Sigmoid colon (tissue), 7 donors: ENCODE results near the gene S1PR3. TPM values are rescaled to one million over a fixed set of nuclear protein-coding genes. Genes with fewer than 3 reads are reported as not detected.

Source experiments
- DNase-seq: peaks from one replicate; pipeline ENCODE4 v3.0.0-alpha.2; 2019
- H3K27ac ChIP-seq, 4 donors: fragments of 200-600 bp; sonication (generic); one replicate each; pipeline ENCODE4 v1.5.1; 2016 to 2019; ENCODE audit warnings: mild to moderate bottlenecking in 1 of 4
- H3K27me3 ChIP-seq, 3 donors: fragments of 200-600 bp; sonication (generic); one replicate each; pipeline ENCODE4 v1.5.1; 2019; ENCODE audit warnings: mild to moderate bottlenecking in 1 of 3
- H3K36me3 ChIP-seq, 4 donors: fragments of 200-600 bp; sonication (generic); one replicate each; pipeline ENCODE4 v1.5.1; 2016 to 2019
- H3K4me1 ChIP-seq, 4 donors: fragments of 200-600 bp; sonication (generic); one replicate each; pipeline ENCODE4 v1.5.1; 2017 to 2019
- H3K4me3 ChIP-seq, 4 donors: fragments of 200-600 bp; sonication (generic); one replicate each; pipeline ENCODE4 v1.5.1; 2017 to 2019; ENCODE audit warnings: mild to moderate bottlenecking in 2 of 4, moderate library complexity in 1 of 4
- H3K9me3 ChIP-seq, 4 donors: fragments of 200-600 bp in 3 of 4; sonication (generic) in 3 of 4; one replicate each; pipeline versions ENCODE4 v1.5.1 to v1.6.1; 2013 to 2019
- CTCF ChIP-seq, 4 experiments: fragments of 450-650 bp in 3 of 4; fragments of 200-600 bp in 1 of 4; IDR thresholded peaks; one replicate each; pipeline ENCODE4 v1.5.1; 2016 to 2019; ENCODE audit warnings: antibody characterized with exemption in 4 of 4, mild to moderate bottlenecking in 3 of 4, moderate library complexity in 2 of 4
- EP300 ChIP-seq, 4 donors: sonication (generic); formaldehyde crosslinking; IDR thresholded peaks; one replicate each; pipeline ENCODE4 v1.6.1; 2017; ENCODE audit warnings: antibody characterized with exemption in 4 of 4
- POLR2A ChIP-seq, 2 donors: fragments of 450-650 bp; IDR thresholded peaks; one replicate each; pipeline ENCODE4 v1.6.1; 2016; ENCODE audit warnings: antibody characterized with exemption in 2 of 2, mild to moderate bottlenecking in 2 of 2, moderate library complexity in 2 of 2
- POLR2AphosphoS5 ChIP-seq, 4 donors: sonication (generic); formaldehyde crosslinking; IDR thresholded peaks; one replicate each; pipeline ENCODE4 v1.6.1; 2017; ENCODE audit warnings: antibody characterized with exemption in 4 of 4
- WGBS, 2 donors: extraction: QIAGEN DNeasy Blood & Tissue Kit; methylation state at CpG; one replicate each; pipeline ENCODE4 v1.1.7; 2013; 5-methylcytosine and 5-hydroxymethylcytosine counted together
- intact Hi-C: fragments of 100-400 bp; cut with DNase I; formaldehyde crosslinking; loops from one replicate; pipeline ENCODE4 v1.15.1; 2023
- polyA plus RNA-seq, 3 donors: library from polyadenylated mRNA; stranded (reverse); fragments of 200-250 nt; gene quantifications; one replicate each; pipeline ENCODE4 v1.2.3, GENCODE V29; 2013
- total RNA-seq, 4 donors: library from RNA; depleted of rRNA; stranded (reverse); fragments of >200 nt; gene quantifications; one replicate each; pipeline ENCODE4 v1.1.0, GENCODE V29; 2016
- donor health status: healthy with polysubstance abuse.
- donor health status: Bipolar disorder and iron deficiency.
- donor health status: healthy.

S1PR3 gene
- total and polyA plus RNA-seq, 7 donors, result 0.23 to 33.0 (median 10.4) TPM

GRCh38 chr9:88957526-88957925 lies 33.7 kb upstream of the S1PR3 start:
- no peak for DNase-seq
- no peak overlapping the region for H3K27ac ChIP-seq
- H3K4me1 ChIP-seq, result peaks cover 0 to 8% (median 4%) of the 10 kb centered on the region in 4 donors
- H3K36me3 ChIP-seq, result no peaks in the 10 kb centered on the region
- H3K4me3 ChIP-seq, result no peak overlapping the region
- no peaks in the 10 kb centered on the region for H3K9me3 ChIP-seq
- intact Hi-C loops, result no loop called here
- WGBS, 2 donors, result 61 to 80% methylated on average over 3 of the region's 3 CpGs
- no peaks in the 10 kb centered on the region for H3K27me3 ChIP-seq
- TF ChIP-seq POLR2AphosphoS5 (IDR thresholded peaks at IDR 0.05) (no peak), EP300 (IDR thresholded peaks at IDR 0.05) (no peak), POLR2A (IDR thresholded peaks at IDR 0.05) (no peak), CTCF (IDR thresholded peaks at IDR 0.05) (no peak)

GRCh38 chr9:88959727-88960469 lies 31.4 kb upstream of the S1PR3 start:
- H3K27ac ChIP-seq, result no peak overlapping the region
- no peak overlapping the region for H3K4me3 ChIP-seq
- no peak for DNase-seq
- no peaks in the 10 kb centered on the region for H3K27me3 ChIP-seq
- no peak for TF ChIP-seq EP300 (IDR thresholded peaks at IDR 0.05)
- no peak for TF ChIP-seq POLR2AphosphoS5 (IDR thresholded peaks at IDR 0.05)
- TF ChIP-seq CTCF (IDR thresholded peaks at IDR 0.05), result no peak
- no peak for TF ChIP-seq POLR2A (IDR thresholded peaks at IDR 0.05)
- H3K9me3 ChIP-seq, result no peaks in the 10 kb centered on the region
- 82 to 89% methylated on average over 5 of the region's 5 CpGs for WGBS, 2 donors
- no peaks in the 10 kb centered on the region for H3K36me3 ChIP-seq
- H3K4me1 ChIP-seq, result no peaks in the 10 kb centered on the region
- intact Hi-C loops, result no loop called here

GRCh38 chr9:88960632-88961031 lies 30.6 kb upstream of the S1PR3 start:
- Histone ChIP-seq H3K27me3 (no peaks in the 10 kb centered on the region), H3K4me1 (no peaks in the 10 kb centered on the region), H3K27ac (no peak overlapping the region), H3K4me3 (no peak overlapping the region), H3K36me3 (no peaks in the 10 kb centered on the region), H3K9me3 (no peaks in the 10 kb centered on the region)
- TF ChIP-seq CTCF (IDR thresholded peaks at IDR 0.05) (no peak), POLR2A (IDR thresholded peaks at IDR 0.05) (no peak), EP300 (IDR thresholded peaks at IDR 0.05) (no peak), POLR2AphosphoS5 (IDR thresholded peaks at IDR 0.05) (no peak)
- intact Hi-C loops, result no loop called here
- WGBS, 2 donors, result 69 to 89% methylated on average over 3 of the region's 3 CpGs
- DNase-seq, result no peak

GRCh38 chr9:88965473-88965872 lies 25.8 kb upstream of the S1PR3 start:
- H3K4me3 ChIP-seq, result no peak overlapping the region
- 88 to 90% methylated on average over 8 of the region's 8 CpGs for WGBS, 2 donors
- H3K36me3 ChIP-seq, result no peaks in the 10 kb centered on the region
- H3K27ac ChIP-seq, result no peak overlapping the region
- H3K9me3 ChIP-seq, result no peaks in the 10 kb centered on the region
- DNase-seq, result no peak
- no peaks in the 10 kb centered on the region for H3K4me1 ChIP-seq
- TF ChIP-seq POLR2A (IDR thresholded peaks at IDR 0.05) (no peak), EP300 (IDR thresholded peaks at IDR 0.05) (no peak), CTCF (IDR thresholded peaks at IDR 0.05) (no peak), POLR2AphosphoS5 (IDR thresholded peaks at IDR 0.05) (no peak)
- H3K27me3 ChIP-seq, result no peaks in the 10 kb centered on the region
- intact Hi-C loops, result no loop called here
